H9 (cell line): ENCODE measurements around the gene MEIS2. TPM values are rescaled to one million over a fixed set of nuclear protein-coding genes. Genes with fewer than 3 reads are reported as not detected.

Experiments
- DNase-seq: peaks from one replicate; pipeline ENCODE4 v3.0.0-alpha.2; 2017
- H2AFZ ChIP-seq: one replicate; pipeline ENCODE4 v1.6.1; 2013; ENCODE audit warnings: mild to moderate bottlenecking, low read length, control low read depth, moderate library complexity
- H2AK5ac ChIP-seq: 2 replicates; pipeline ENCODE4 v1.6.1; 2013; ENCODE audit warnings: low read length, control low read depth, mixed read lengths; ENCODE audit not compliant: insufficient read length
- H2BK120ac ChIP-seq: one replicate; pipeline ENCODE4 v1.6.1; 2013; ENCODE audit warnings: low read depth, mild to moderate bottlenecking, low read length, control low read depth, inconsistent platforms; ENCODE audit not compliant: poor library complexity, severe bottlenecking
- H2BK12ac ChIP-seq: 2 replicates; pipeline ENCODE4 v1.6.1; 2013; ENCODE audit warnings: low read length, control low read depth, mixed read lengths, low read depth; ENCODE audit not compliant: insufficient read length
- H2BK15ac ChIP-seq: 2 replicates; pipeline ENCODE4 v1.6.1; 2013; ENCODE audit warnings: low read depth, low read length, control low read depth
- H2BK20ac ChIP-seq: one replicate; pipeline ENCODE4 v1.6.1; 2013; ENCODE audit warnings: low read depth, mild to moderate bottlenecking, low read length, control low read depth, inconsistent platforms; ENCODE audit not compliant: poor library complexity, severe bottlenecking
- H2BK5ac ChIP-seq: 2 replicates; pipeline ENCODE4 v1.6.1; 2013; ENCODE audit warnings: low read length, control low read depth, mixed read lengths; ENCODE audit not compliant: insufficient read length
- H3K14ac ChIP-seq: 2 replicates; pipeline ENCODE4 v1.6.1; 2013; ENCODE audit warnings: low read length, control low read depth; ENCODE audit not compliant: insufficient read depth
- H3K18ac ChIP-seq: 2 replicates; pipeline ENCODE4 v1.6.1; 2013; ENCODE audit warnings: low read depth, mild to moderate bottlenecking, mixed read lengths, low read length, control low read depth; ENCODE audit not compliant: insufficient read length
- H3K23ac ChIP-seq: 2 replicates; pipeline ENCODE4 v1.6.1; 2013; ENCODE audit warnings: low read length, control low read depth, mixed read lengths, low read depth; ENCODE audit not compliant: insufficient read length
- H3K23me2 ChIP-seq: 2 replicates; pipeline ENCODE4 v1.6.1; 2013; ENCODE audit warnings: low read depth, mild to moderate bottlenecking, mixed read lengths, low read length, control low read depth; ENCODE audit not compliant: insufficient read length, poor library complexity, severe bottlenecking
- H3K27ac ChIP-seq: 2 replicates; pipeline ENCODE4 v1.5.1; 2013; ENCODE audit warnings: low read length, control low read depth, mixed read lengths, low read depth; ENCODE audit not compliant: insufficient read length
- H3K27me3 ChIP-seq: 2 replicates; pipeline ENCODE4 v1.6.1; 2013; ENCODE audit warnings: low read length, control low read depth, inconsistent platforms; ENCODE audit not compliant: insufficient read depth
- H3K4ac ChIP-seq: 2 replicates; pipeline ENCODE4 v1.6.1; 2013; ENCODE audit warnings: low read depth, mild to moderate bottlenecking, control low read depth, inconsistent platforms, low read length, moderate library complexity
- H3K4me1 ChIP-seq: 2 replicates; pipeline ENCODE4 v1.6.1; 2013; ENCODE audit warnings: low read length, control low read depth, inconsistent platforms; ENCODE audit not compliant: insufficient read depth
- H3K4me2 ChIP-seq: 2 replicates; pipeline ENCODE4 v1.6.1; 2013; ENCODE audit warnings: low read length, control low read depth, mixed read lengths; ENCODE audit not compliant: insufficient read length, insufficient read depth
- H3K56ac ChIP-seq: 2 replicates; pipeline ENCODE4 v1.6.1; 2013; ENCODE audit warnings: low read depth, mild to moderate bottlenecking, mixed read lengths, low read length, control low read depth; ENCODE audit not compliant: insufficient read length
- H3K79me1 ChIP-seq: 2 replicates; pipeline ENCODE4 v1.6.1; 2013; ENCODE audit warnings: low read depth, mild to moderate bottlenecking, moderate library complexity, low read length, control low read depth, inconsistent platforms; ENCODE audit not compliant: insufficient read depth, poor library complexity, severe bottlenecking
- H3K79me2 ChIP-seq: 2 replicates; pipeline ENCODE4 v1.6.1; 2013; ENCODE audit warnings: low read length, control low read depth, inconsistent platforms; ENCODE audit not compliant: insufficient read depth
- H3K9ac ChIP-seq: 2 replicates; pipeline ENCODE4 v1.6.1; 2013; ENCODE audit warnings: low read length, control low read depth, mixed read lengths; ENCODE audit not compliant: insufficient read length; ENCODE audit errors: extremely low read depth
- H3K9me3 ChIP-seq: one replicate; pipeline ENCODE4 v1.6.1; 2013; ENCODE audit warnings: low read depth, low read length, inconsistent platforms; ENCODE audit not compliant: control insufficient read depth
- H3T11ph ChIP-seq: one replicate; pipeline ENCODE4 v1.6.1; 2013; ENCODE audit warnings: mild to moderate bottlenecking, low read length, control low read depth, inconsistent platforms
- H4K20me1 ChIP-seq: one replicate; pipeline ENCODE4 v1.6.1; 2013; ENCODE audit not compliant: control insufficient read depth, insufficient read length, insufficient read depth
- H4K5ac ChIP-seq: 2 replicates; pipeline ENCODE4 v1.6.1; 2013; ENCODE audit warnings: low read depth, mild to moderate bottlenecking, mixed read lengths, low read length, control low read depth; ENCODE audit not compliant: insufficient read length
- H4K8ac ChIP-seq: replicated peaks from 2 replicates; pipeline ENCODE4 v1.6.1; 2013; ENCODE audit warnings: low read length, control low read depth, mixed read lengths, low read depth; ENCODE audit not compliant: insufficient read length
- H4K91ac ChIP-seq: 2 replicates; pipeline ENCODE4 v1.6.1; 2013; ENCODE audit warnings: low read depth, mild to moderate bottlenecking, moderate library complexity, mixed read lengths, low read length, control low read depth; ENCODE audit not compliant: insufficient read length
- H3K27ac Mint-ChIP-seq, 3 experiments: 2 replicates in 2 of 3; 3 replicates in 1 of 3; pipeline ENCODE4 v1.8.0; 2020 to 2021; ENCODE audit warnings: mixed read lengths in 3 of 3, mild to moderate bottlenecking in 1 of 3, moderate library complexity in 1 of 3
- H3K27me3 Mint-ChIP-seq: 2 replicates; pipeline ENCODE4 v1.8.0; 2021; ENCODE audit warnings: low read depth, mild to moderate bottlenecking, moderate library complexity, mixed read lengths
- H3K36me3 Mint-ChIP-seq, 3 experiments: 2 replicates in 2 of 3; 3 replicates in 1 of 3; pipeline ENCODE4 v1.8.0; 2020 to 2021; ENCODE audit warnings: low read depth in 3 of 3, mixed read lengths in 3 of 3; ENCODE audit not compliant: insufficient read depth in 1 of 3
- H3K4me1 Mint-ChIP-seq, 2 experiments: 2 replicates each; pipeline ENCODE4 v1.8.0; 2020; ENCODE audit warnings: mixed read lengths in 2 of 2
- H3K4me3 Mint-ChIP-seq, 2 experiments: 2 replicates in 1 of 2; 3 replicates in 1 of 2; pipeline ENCODE4 v1.8.0; 2020 to 2021; ENCODE audit warnings: mild to moderate bottlenecking in 2 of 2, mixed read lengths in 2 of 2, moderate library complexity in 1 of 2
- H3K9me3 Mint-ChIP-seq, 2 experiments: 2 replicates in 1 of 2; 3 replicates in 1 of 2; pipeline ENCODE4 v1.8.0; 2020; ENCODE audit warnings: mild to moderate bottlenecking in 2 of 2, mixed read lengths in 2 of 2, moderate library complexity in 1 of 2
- WGBS: extraction: QIAGEN DNeasy Blood & Tissue Kit; methylation state at CpG from one replicate; pipeline ENCODE4 v1.1.7; 2013; ENCODE audit warnings: missing lambda C conversion rate, low lambda C conversion rate, mixed read lengths; ENCODE audit not compliant: insufficient read length; ENCODE audit errors: extremely low coverage; 5-methylcytosine and 5-hydroxymethylcytosine counted together
- total RNA-seq: library from RNA; stranded (reverse); gene quantifications from 2 replicates; pipeline ENCODE4 v1.2.1, GENCODE V29; 2021
- TF ChIP-seq, protein P1 (sequence below): fragments of 200-600 bp; sonication (generic); conservative IDR thresholded peaks from 3 replicates; pipeline ENCODE4 v1.8.0; 2021; ENCODE audit warnings: antibody characterized with exemption, mild to moderate bottlenecking

MEIS2 gene
- total RNA-seq, 1 experiment from 2014 or later, result 0.35 TPM

DNA sequence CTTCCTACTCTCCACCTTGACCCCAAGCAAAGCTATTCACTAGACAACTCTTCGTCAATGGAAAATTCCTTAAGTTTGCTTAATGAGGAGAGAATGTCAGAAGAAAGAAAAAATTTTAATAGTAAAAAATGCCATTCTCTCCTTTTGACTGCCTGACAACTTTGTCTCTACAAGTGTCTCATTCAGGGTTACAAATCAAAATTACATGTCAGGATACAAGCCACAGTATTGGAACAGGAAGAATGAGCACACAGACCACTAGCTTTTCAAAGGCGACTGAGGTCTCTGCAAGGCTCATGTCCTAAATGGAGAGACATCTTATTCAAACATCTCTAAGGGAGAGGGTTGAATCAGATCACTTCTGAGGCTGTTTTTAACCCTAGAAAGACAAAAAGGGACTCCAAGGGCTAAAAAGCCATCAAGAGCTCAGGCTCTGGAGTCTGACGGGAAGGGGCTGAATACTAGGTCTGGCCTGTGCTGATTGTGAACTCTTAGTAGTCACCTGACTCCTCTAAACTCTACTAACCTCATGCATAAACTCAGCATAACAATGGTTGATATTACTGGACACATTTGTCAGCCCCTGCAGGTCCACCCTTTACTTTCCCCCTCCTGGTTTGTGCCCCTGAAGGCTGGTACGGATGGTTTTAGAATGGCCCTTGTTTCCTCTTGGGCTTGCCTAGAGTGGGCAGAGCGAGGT, 12.8 kb upstream of the MEIS2 start:
- Histone ChIP-seq H3T11ph (no peak overlapping the region), H4K8ac (no peak overlapping the region), H2BK120ac (no peak overlapping the region), H3K9ac (no peak overlapping the region), H3K23me2 (peaks cover 11% of the 10 kb centered on the region), H4K5ac (no peak overlapping the region), H3K4me1 (peaks cover 2% of the 10 kb centered on the region), H2BK5ac (no peak overlapping the region), H4K91ac (no peak overlapping the region), H3K4ac (no peak overlapping the region), H3K79me2 (no peaks in the 10 kb centered on the region), H3K18ac (no peak overlapping the region), H3K27ac (no peak overlapping the region), H2BK20ac (no peak overlapping the region), H3K9me3 (no peaks in the 10 kb centered on the region), H3K14ac (no peak overlapping the region; the same call in 1 of the 2 replicates), H2BK12ac (no peak overlapping the region), H2AK5ac (no peak overlapping the region), H3K4me2 (no peak overlapping the region), H3K79me1 (no peaks in the 10 kb centered on the region), H3K23ac (no peak overlapping the region), H3K27me3 (peaks cover 46% of the 10 kb centered on the region; the same call in 1 of the 2 replicates), H3K56ac (no peak overlapping the region), H4K20me1 (peaks cover 2% of the 10 kb centered on the region), H2AFZ (no peak overlapping the region), H2BK15ac (no peak overlapping the region)
- Mint-ChIP-seq H3K4me3 (no peak overlapping the region), H3K9me3 (peaks cover 0 to 3% of the 10 kb centered on the region in 2 experiments; a peak in 1 of 5 replicates), H3K27ac (no peak overlapping the region), H3K4me1 (peaks cover 39 to 50% of the 10 kb centered on the region in 2 experiments), H3K36me3 (no peaks in the 10 kb centered on the region; a peak in 1 of 7 replicates), H3K27me3 (peaks cover 82% of the 10 kb centered on the region)
- DNase-seq, result no peak
- TF ChIP-seq, protein P1, sequence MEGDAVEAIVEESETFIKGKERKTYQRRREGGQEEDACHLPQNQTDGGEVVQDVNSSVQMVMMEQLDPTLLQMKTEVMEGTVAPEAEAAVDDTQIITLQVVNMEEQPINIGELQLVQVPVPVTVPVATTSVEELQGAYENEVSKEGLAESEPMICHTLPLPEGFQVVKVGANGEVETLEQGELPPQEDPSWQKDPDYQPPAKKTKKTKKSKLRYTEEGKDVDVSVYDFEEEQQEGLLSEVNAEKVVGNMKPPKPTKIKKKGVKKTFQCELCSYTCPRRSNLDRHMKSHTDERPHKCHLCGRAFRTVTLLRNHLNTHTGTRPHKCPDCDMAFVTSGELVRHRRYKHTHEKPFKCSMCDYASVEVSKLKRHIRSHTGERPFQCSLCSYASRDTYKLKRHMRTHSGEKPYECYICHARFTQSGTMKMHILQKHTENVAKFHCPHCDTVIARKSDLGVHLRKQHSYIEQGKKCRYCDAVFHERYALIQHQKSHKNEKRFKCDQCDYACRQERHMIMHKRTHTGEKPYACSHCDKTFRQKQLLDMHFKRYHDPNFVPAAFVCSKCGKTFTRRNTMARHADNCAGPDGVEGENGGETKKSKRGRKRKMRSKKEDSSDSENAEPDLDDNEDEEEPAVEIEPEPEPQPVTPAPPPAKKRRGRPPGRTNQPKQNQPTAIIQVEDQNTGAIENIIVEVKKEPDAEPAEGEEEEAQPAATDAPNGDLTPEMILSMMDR, result no peak
- WGBS, result no CpG with 5 or more reads among the region's 5 CpGs
